Measurements from ENCODE around the gene ALDH8A1. TPM values are rescaled to one million over a fixed set of nuclear protein-coding genes. Genes with fewer than 3 reads are reported as not detected.

Gene ALDH8A1
- total RNA-seq, 1 experiment from 2014 or later, result 0.83 TPM

GRCh38 chr6:134936476-134936875 lies 13.4 kb downstream of the ALDH8A1 start:
- H3K27me3 ChIP-seq (ENCODE audit: insufficient read depth, low read depth), result no peaks in the 10 kb centered on the region
- H3K4me2 ChIP-seq, result no peak overlapping the region
- no peak overlapping the region for H2AFZ ChIP-seq
- no peaks in the 10 kb centered on the region for H3K4me1 ChIP-seq (replicated peaks; ENCODE audit: insufficient read depth)
- TF ChIP-seq EZH2 (IDR thresholded peaks at IDR 0.05; ENCODE audit: low read depth) (no peak), CTCF (conservative IDR thresholded peaks at IDR 0.05) (no peak)
- BruUV-seq (replicated peaks), result no TSS peak
- H3K9me2 ChIP-seq (ENCODE audit: insufficient read depth), result no peaks in the 10 kb centered on the region
- DNase-seq, result no peak
- intact Hi-C loops (cut with micrococcal nuclease; ENCODE audit: unreplicated experiment), result loop anchor here (5.0 kb wide), 1 partner anchor 294 kb away; no protein-coding TSS in a partner anchor
- CTCF ChIA-PET, result no interaction called here
- H4K20me1 ChIP-seq (ENCODE audit: insufficient read depth), result no peaks in the 10 kb centered on the region
- POLR2A ChIA-PET (ENCODE audit: unreplicated experiment), result interaction anchor here (0.7 kb wide), 1 partner anchor 96 kb away, joined by 3 read pairs; no protein-coding TSS in a partner anchor
- H3K9me3 ChIP-seq (ENCODE audit: insufficient read depth, low read depth), result no peaks in the 10 kb centered on the region
- no peaks in the 10 kb centered on the region for H3K36me3 ChIP-seq (ENCODE audit: low read depth)
- no peaks in the 10 kb centered on the region for H3K79me2 ChIP-seq (ENCODE audit: low read depth)
- H3K27ac ChIP-seq, result no peak overlapping the region
- no peak overlapping the region for H3K4me3 ChIP-seq
- H3F3A ChIP-seq (ENCODE audit: insufficient read depth, low read depth), result no peaks in the 10 kb centered on the region

GRCh38 chr6:134934793-134935485 lies 15.0 kb downstream of the ALDH8A1 start:
- Histone ChIP-seq H3K9me2 (ENCODE audit: insufficient read depth) (no peaks in the 10 kb centered on the region), H3K27ac (no peak overlapping the region), H3K79me2 (ENCODE audit: low read depth) (no peaks in the 10 kb centered on the region), H3K9me3 (ENCODE audit: insufficient read depth, low read depth) (no peaks in the 10 kb centered on the region), H3K27me3 (ENCODE audit: insufficient read depth, low read depth) (no peaks in the 10 kb centered on the region), H3K36me3 (ENCODE audit: low read depth) (no peaks in the 10 kb centered on the region), H3K4me3 (no peak overlapping the region), H3K4me1 (replicated peaks; ENCODE audit: insufficient read depth) (no peaks in the 10 kb centered on the region), H3F3A (ENCODE audit: insufficient read depth, low read depth) (no peaks in the 10 kb centered on the region), H3K4me2 (no peak overlapping the region), H2AFZ (no peak overlapping the region), H4K20me1 (ENCODE audit: insufficient read depth) (no peaks in the 10 kb centered on the region)
- TF ChIP-seq EZH2 (IDR thresholded peaks at IDR 0.05; ENCODE audit: low read depth) (no peak), CTCF (conservative IDR thresholded peaks at IDR 0.05) (no peak)
- ChIA-PET CTCF (no interaction called here), POLR2A (ENCODE audit: unreplicated experiment) (no interaction called here)
- intact Hi-C loops (cut with micrococcal nuclease; ENCODE audit: unreplicated experiment), result loop anchor here (5.0 kb wide), 1 partner anchor 293 kb away; no protein-coding TSS in a partner anchor
- no peak for DNase-seq
- no TSS peak for BruUV-seq (replicated peaks)

GRCh38 chr6:134932535-134933470 lies 17.1 kb downstream of the ALDH8A1 start:
- POLR2A ChIA-PET (ENCODE audit: unreplicated experiment), result interaction anchor here (0.5 kb wide), 1 partner anchor 32 kb away, joined by 6 read pairs; no protein-coding TSS in a partner anchor
- intact Hi-C loops (cut with micrococcal nuclease; ENCODE audit: unreplicated experiment), result no loop called here
- H3K27ac ChIP-seq, result no peak overlapping the region

More at GRCh38 chr6:134932535-134933470, 17.1 kb downstream of the ALDH8A1 start:
- Histone ChIP-seq H3K27me3 (ENCODE audit: insufficient read depth, low read depth) (no peaks in the 10 kb centered on the region), H3K4me3 (no peak overlapping the region), H4K20me1 (ENCODE audit: insufficient read depth) (no peaks in the 10 kb centered on the region), H3K4me1 (replicated peaks; ENCODE audit: insufficient read depth) (no peaks in the 10 kb centered on the region), H2AFZ (no peak overlapping the region), H3K9me2 (ENCODE audit: insufficient read depth) (no peaks in the 10 kb centered on the region), H3K4me2 (no peak overlapping the region), H3K79me2 (ENCODE audit: low read depth) (no peaks in the 10 kb centered on the region), H3F3A (ENCODE audit: insufficient read depth, low read depth) (no peaks in the 10 kb centered on the region), H3K9me3 (ENCODE audit: insufficient read depth, low read depth) (no peaks in the 10 kb centered on the region), H3K36me3 (ENCODE audit: low read depth) (no peaks in the 10 kb centered on the region)
- no TSS peak for BruUV-seq (replicated peaks)
- CTCF ChIA-PET, result no interaction called here
- no peak for DNase-seq
- TF ChIP-seq EZH2 (IDR thresholded peaks at IDR 0.05; ENCODE audit: low read depth), result no peak
- TF ChIP-seq CTCF (conservative IDR thresholded peaks at IDR 0.05), result no peak
